GM18520 (cell line): ENCODE results near the gene PIK3C2A.
"Not testable (repeated sequence)": the region's sequence is repeated elsewhere in the genome, so short reads cannot be mapped to it uniquely, and the experiment has no call there.

Experiments
- ATAC-seq: cut with Tn5 transposase; IDR thresholded peaks from one replicate; pipeline ENCODE4 v1.9.1; 2021; ENCODE audit not compliant: unreplicated experiment

The PIK3C2A gene

GRCh38 chr11:17207317-17208256, at the start of gene PIK3C2A:
Gene PIK3C2A, minus strand, starts transcription at chr11:17207986. Its CDS starts 38,245 bp downstream, at chr11:17169741.
- ATAC-seq = peak; percentile 93

DNA sequence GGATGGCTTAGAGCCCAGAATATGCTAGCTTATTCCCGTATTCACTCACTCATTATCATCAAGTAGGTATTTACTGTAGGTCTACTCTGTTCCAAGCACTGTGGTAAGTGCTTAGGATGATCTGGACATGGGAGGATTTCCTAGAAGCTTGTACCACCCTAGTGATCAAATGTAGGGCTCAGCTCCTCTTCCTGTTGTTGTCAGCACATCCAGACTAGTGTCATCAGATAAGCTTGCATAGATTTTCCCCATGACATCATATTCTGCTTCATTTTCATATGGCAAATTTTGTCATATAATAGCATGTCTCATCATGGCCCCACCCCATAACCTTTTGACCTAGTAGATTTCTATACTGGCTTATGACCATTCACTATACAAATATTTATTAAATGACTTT, 49.4 kb upstream of the PIK3C2A start:
- ATAC-seq = no peak

DNA sequence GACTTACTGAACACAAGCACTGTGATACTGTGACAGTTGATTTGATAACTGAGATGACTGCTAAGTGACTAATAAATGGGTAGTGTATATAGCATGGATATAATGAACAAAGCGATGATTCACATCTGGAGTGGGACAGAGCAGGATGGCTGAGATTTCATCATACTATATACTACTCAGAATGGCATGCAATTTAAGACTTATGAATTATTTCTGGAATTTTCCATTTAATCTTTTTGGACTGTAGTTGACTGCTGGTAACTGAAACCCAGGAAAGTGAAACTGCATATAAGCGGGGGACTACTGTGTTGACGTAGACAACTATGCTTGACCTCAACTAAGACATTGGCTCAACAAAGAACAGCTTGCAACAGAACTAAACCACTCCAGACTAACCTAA, 48.7 kb upstream of the PIK3C2A start:
- ATAC-seq = no peak

GRCh38 chr11:17252704-17253103, 44.9 kb upstream of the PIK3C2A start:
- no peak for ATAC-seq

GRCh38 chr11:17250561-17251350, 43.0 kb upstream of the PIK3C2A start:
- no peak for ATAC-seq

- ATAC-seq = peak; percentile 89
These were observed 36.3 kb upstream of the PIK3C2A start for GRCh38 chr11:17244046-17244445.

DNA sequence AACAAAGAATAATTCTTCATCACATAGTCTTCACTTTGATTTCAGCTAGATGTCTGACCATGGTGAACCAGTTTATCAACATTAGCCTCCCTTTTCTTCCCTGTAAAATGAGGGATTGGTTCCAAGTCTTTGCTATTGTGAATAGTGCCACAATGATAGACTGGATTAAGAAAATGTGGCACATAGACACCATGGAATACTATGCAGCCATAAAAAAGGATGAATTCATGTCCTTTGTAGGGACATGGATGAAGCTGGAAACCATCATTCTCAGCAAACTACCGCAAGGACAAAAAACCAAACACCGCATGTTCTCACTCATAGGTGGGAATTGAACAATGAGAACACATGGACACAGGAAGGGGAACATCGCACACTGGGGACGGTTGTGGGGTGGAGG, 35.2 kb upstream of the PIK3C2A start:
- ATAC-seq = not testable (repeated sequence)

DNA sequence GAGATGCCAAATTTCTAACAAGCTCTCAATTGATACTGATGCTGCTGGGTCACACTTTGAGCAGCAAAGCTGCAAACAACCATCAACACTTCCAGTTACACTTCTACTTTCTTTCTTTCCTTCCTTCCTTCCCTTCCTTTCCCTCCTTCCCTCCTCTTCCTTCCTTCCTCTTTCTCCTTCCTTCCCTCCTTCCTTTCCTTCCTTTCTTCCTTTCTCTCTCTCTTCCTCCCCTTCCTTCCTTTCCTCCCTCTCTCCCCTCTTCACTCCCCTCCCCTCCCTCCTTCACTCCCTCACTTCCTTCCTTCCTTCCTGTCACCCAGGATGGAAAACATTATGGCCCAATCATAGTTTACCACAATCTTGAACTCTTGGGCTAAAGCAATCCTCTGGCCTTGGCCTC, 33.0 kb upstream of the PIK3C2A start:
- ATAC-seq = no peak

- not testable (repeated sequence) for ATAC-seq
These were observed 32.1 kb upstream of the PIK3C2A start for GRCh38 chr11:17239927-17240326.

DNA sequence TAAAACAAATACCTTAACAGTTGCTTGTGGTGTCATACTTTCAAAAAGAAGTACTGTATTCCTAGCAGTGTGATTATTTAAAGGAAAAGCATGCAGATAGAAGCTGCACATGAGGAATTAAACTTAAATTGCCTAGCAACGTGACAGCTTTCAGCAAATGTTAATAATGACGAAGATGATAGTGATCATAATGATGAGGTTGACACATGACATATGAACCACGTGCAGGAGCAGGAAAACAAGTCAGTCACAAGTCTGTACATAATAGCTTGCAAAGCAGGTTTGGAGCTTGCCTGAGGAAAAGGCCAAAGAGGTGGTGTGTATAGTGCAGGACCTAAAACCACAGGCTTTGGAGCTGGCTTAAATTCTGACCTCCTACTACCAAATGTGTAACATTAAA, 30.6 kb upstream of the PIK3C2A start:
- no peak for ATAC-seq

- ATAC-seq = no peak
These were observed 25.3 kb upstream of the PIK3C2A start for GRCh38 chr11:17233101-17233500.

DNA sequence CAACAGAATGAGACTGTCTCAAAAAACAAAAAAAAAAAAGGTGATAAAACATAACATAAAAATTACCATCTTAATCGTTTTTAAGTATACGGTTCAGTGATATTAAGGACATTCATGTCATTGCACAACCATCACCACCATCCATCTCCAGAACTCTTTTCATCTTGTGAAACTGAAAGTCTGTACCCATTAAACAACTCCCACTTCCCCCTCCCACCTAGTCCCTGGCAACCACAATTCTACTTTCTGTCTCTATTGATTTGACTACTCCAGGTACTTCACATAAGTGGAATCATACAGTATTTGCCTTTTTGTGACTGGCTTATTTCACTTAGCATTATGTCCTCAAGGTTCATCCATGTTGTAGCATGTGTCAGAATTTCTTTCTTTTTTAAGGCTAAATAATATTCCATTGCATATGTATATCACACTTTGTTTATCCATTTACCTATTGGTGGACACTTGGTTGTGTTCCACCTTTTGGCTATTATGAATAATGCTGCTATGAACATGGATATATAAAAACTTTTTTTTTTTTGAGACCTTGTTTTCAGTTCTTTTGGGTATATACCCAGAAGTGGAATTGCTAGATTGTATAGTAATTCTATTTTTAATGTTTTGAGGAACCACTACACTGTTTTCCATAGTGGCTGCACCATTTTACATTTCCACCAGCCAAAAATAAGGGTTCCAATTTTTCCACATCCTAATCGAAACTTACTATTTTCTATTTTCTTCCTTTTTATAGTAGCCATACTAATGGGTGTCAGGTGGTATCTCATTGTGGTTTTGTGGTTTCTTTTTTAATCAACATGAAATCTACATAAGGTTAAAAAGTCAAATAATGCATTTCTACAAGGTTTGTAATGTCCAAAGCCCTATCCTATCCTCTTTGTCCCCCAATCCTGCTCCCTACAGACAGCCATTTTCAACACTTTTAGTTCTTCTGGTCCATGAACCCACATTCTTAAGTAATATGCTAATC, 23.4 kb upstream of the PIK3C2A start:
- peak; percentile 84 for ATAC-seq

DNA sequence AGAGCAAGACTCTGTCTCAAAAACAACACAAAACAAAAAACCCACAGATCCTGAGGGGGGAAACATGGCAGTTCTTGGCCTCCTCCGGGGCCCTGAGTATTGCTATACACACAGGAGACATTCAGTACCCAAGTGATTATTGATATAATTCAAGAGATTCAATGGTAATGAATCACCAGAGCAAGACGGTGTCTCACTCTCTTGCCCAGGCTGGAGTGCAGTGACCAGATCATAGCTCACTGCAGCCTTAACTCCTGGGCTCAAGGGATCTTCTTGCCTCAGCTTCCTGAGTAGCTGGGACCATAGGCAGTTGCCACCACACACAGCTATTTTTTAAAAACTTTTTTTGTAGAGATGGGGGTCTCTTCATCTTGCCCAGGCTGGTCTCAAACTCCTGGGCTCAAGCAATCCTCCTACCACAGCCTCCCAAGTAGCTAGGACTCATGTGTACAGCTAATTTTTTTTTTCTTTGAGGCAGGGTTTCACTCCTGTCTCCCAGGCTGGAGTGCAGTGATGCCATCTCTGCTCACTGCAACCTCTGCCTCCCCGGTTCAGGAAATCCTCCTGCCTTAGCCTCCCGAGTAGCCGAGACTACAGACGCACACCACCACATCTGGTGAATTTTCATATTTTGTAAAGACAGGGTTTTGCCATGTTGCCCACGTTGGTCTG, 21.8 kb upstream of the PIK3C2A start:
- no peak for ATAC-seq

- ATAC-seq = not testable (repeated sequence)
These were observed 20.6 kb upstream of the PIK3C2A start for GRCh38 chr11:17228186-17228925.

DNA sequence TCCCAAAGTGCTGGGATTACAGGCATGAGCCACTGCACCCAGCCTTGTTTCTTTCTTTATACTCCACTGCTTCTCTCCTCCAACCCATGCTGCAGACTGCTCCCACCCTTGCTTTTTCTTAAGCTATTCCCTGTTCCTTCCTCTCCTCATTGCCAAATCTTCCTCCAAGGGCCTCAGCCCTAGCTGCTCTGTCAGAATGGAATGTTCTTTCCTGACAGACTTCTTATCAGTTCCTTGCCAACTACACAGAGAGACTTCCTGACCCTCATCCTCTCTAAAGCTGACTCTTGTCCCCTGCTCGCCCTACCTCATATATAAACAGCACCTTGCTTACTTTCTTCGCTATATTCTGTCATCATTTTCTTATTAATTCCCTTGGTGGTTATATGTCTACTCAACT, 16.9 kb upstream of the PIK3C2A start:
- ATAC-seq = no peak

DNA sequence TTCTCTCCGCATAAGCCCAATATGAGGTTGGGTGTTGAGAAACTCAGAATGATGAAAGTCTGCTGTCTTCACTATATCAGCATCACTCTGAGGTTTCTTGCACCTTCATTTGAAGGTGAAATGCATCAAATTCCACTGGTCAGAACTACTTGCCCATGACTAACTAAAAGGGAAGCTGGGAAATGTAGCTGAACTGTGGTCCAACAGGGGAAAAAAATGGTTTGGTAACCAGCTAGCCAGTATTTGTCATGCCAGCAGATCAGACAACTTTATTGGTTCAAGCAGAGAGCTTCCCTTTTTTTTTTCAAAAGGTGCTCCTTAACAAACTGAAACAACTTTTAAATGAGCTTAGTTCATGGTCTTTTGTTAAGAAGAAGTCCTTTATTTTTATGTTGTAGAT, 14.2 kb upstream of the PIK3C2A start:
- no peak for ATAC-seq

DNA sequence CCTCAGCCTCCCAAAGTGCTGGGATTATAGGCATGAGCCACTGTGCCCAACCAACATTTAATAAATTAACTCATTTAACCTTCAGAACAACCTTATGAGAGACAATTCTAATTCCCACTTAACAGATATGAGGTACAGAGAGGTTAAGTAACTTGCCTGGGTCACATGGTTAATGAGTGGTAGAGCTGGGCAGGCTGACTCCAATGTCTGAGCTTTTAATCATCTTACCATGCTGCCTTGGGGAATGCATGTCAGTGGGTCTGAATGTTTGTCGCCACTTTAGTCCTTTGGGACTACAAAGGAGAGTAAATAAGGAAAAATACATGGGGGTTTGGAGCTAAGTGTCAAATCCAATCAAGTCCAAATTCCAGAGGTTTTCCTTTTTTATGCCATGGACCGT, 11.2 kb upstream of the PIK3C2A start:
- no peak for ATAC-seq

GRCh38 chr11:17218403-17218802, 10.6 kb upstream of the PIK3C2A start:
- ATAC-seq = no peak

GRCh38 chr11:17217401-17217800, 9.6 kb upstream of the PIK3C2A start:
- ATAC-seq = no peak

- no peak for ATAC-seq
These were observed 6.6 kb upstream of the PIK3C2A start for GRCh38 chr11:17214338-17214737.
